Tibial artery (tissue), 4 donors: ENCODE measurements around the gene SSRP1.

Experiments used
- DNase-seq, 2 donors: peaks; one replicate each; pipeline ENCODE4 v3.0.0-alpha.2; 2019
- H3K27ac ChIP-seq, 2 donors: fragments of 200-600 bp; sonication (generic) in 1 of 2; 1 replicate in 1 of 2; 2 replicates in 1 of 2; pipeline ENCODE4 v1.5.1; 2018 to 2019; ENCODE audit warnings: mild to moderate bottlenecking in 1 of 2
- H3K27me3 ChIP-seq, 2 donors: fragments of 200-600 bp; sonication (generic) in 1 of 2; one replicate each; pipeline versions ENCODE4 v1.5.1 to v1.6.0; 2016 to 2019
- H3K36me3 ChIP-seq, 3 donors: fragments of 200-600 bp; sonication (generic) in 2 of 3; one replicate each; pipeline ENCODE4 v1.5.1; 2016 to 2019; ENCODE audit warnings: mild to moderate bottlenecking in 2 of 3
- H3K4me1 ChIP-seq, 4 donors: fragments of 200-600 bp; sonication (generic) in 2 of 4; 1 replicate in 3 of 4; 2 replicates in 1 of 4; pipeline ENCODE4 v1.5.1; 2016 to 2019
- H3K4me3 ChIP-seq, 2 donors: fragments of 200-600 bp; sonication (generic) in 1 of 2; 1 replicate in 1 of 2; 2 replicates in 1 of 2; pipeline ENCODE4 v1.5.1; 2018 to 2019; ENCODE audit warnings: mild to moderate bottlenecking in 2 of 2
- H3K9me3 ChIP-seq, 3 donors: fragments of 200-600 bp; sonication (generic) in 1 of 3; one replicate each; pipeline ENCODE4 v1.5.1; 2016 to 2019
- intact Hi-C: fragments of 100-400 bp; cut with DNase I; formaldehyde crosslinking; loops from one replicate; pipeline ENCODE4 v1.15.0; 2023; ENCODE audit warnings: low total_unique reads
- TF ChIP-seq, protein P1 (sequence below), 2 experiments: fragments of 200-600 bp in 1 of 2; fragments of 450-650 bp in 1 of 2; IDR thresholded peaks; one replicate each; pipeline ENCODE4 v1.5.1; 2017 to 2019; ENCODE audit warnings: antibody characterized with exemption in 2 of 2, mild to moderate bottlenecking in 1 of 2, moderate library complexity in 1 of 2

Gene SSRP1

GRCh38 chr11:57306940-57307565 is 28.6 kb downstream of the SSRP1 start:
- Histone ChIP-seq H3K4me3 (no peak overlapping the region), H3K27ac (no peak overlapping the region), H3K27me3 (no peaks in the 10 kb centered on the region), H3K36me3 (peaks cover 33 to 75% (median 64%) of the 10 kb centered on the region in 3 donors), H3K9me3 (no peaks in the 10 kb centered on the region), H3K4me1 (peaks cover 0 to 78% (median 68%) of the 10 kb centered on the region in 4 donors)
- no peak for DNase-seq
- TF ChIP-seq, protein P1, sequence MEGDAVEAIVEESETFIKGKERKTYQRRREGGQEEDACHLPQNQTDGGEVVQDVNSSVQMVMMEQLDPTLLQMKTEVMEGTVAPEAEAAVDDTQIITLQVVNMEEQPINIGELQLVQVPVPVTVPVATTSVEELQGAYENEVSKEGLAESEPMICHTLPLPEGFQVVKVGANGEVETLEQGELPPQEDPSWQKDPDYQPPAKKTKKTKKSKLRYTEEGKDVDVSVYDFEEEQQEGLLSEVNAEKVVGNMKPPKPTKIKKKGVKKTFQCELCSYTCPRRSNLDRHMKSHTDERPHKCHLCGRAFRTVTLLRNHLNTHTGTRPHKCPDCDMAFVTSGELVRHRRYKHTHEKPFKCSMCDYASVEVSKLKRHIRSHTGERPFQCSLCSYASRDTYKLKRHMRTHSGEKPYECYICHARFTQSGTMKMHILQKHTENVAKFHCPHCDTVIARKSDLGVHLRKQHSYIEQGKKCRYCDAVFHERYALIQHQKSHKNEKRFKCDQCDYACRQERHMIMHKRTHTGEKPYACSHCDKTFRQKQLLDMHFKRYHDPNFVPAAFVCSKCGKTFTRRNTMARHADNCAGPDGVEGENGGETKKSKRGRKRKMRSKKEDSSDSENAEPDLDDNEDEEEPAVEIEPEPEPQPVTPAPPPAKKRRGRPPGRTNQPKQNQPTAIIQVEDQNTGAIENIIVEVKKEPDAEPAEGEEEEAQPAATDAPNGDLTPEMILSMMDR (IDR thresholded peaks at IDR 0.05) = no peak
- intact Hi-C loops = no loop called here

- Histone ChIP-seq H3K4me3 (no peak overlapping the region), H3K27me3 (no peaks in the 10 kb centered on the region), H3K4me1 (peaks cover 0 to 72% (median 63%) of the 10 kb centered on the region in 4 donors), H3K36me3 (peaks cover 40 to 83% (median 71%) of the 10 kb centered on the region in 3 donors), H3K27ac (no peak overlapping the region), H3K9me3 (no peaks in the 10 kb centered on the region)
- intact Hi-C loops = no loop called here
- TF ChIP-seq, protein P1 (IDR thresholded peaks at IDR 0.05) = no peak
- no peak for DNase-seq
Measured at GRCh38 chr11:57306161-57306876, 29.4 kb downstream of the SSRP1 start.

DNA sequence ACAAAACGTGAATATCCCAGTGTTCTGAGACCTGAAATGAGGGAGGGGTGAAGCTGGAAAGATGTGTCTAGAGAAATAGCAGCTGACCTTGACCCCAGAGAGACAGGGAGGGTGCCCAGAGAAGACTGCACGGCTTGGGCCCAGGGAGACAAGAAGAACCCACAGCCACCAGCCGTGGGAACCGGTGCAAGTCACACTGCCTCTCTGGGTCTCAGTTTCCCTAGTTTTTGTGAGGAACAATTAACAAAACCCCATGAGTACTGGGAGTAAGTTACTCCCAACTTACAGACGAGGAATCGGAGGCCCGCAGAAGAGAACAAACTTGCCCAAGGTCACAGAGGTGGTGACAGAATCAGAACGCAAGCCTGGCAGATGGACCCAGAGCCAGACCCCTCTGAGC is 30.2 kb downstream of the SSRP1 start:
- TF ChIP-seq, protein P1 (IDR thresholded peaks at IDR 0.05) = no peak
- Histone ChIP-seq H3K9me3 (peaks cover 0 to 3% (median 0%) of the 10 kb centered on the region in 3 donors), H3K27me3 (no peaks in the 10 kb centered on the region), H3K27ac (no peak overlapping the region), H3K4me1 (peaks cover 0 to 67% (median 56%) of the 10 kb centered on the region in 4 donors), H3K4me3 (no peak overlapping the region), H3K36me3 (peaks cover 48 to 91% (median 79%) of the 10 kb centered on the region in 3 donors)
- DNase-seq = no peak
- intact Hi-C loops = no loop called here

DNA sequence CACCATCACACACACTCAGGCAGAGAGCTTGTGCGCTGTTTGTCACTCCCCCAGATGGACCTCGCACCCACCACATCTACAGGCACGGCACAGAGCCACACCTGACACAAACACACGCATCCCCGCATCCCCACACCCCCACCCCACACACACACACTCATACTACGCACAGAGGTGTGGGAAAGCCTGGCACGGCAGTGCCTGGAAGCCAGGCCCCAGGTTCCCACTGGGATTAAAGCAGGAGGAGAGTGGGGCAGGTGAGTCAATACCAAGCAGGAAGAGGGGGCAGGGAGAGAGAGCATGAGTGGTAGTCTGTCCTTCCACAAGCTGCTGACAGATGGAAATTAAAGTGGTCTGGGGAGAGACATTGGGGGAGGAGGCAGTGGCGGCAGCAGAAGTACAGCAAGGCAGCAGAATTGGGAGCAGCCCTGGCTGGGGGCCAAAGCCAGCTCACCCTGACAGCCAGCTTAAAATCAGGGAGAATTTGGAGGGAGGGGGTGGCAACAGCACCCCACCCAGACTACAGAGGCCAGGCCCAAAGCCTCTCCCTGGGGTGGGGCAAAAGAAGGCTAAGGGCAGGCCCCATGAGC is 31.6 kb downstream of the SSRP1 start:
- Histone ChIP-seq H3K27ac (no peak overlapping the region), H3K4me1 (peaks cover 0 to 53% (median 42%) of the 10 kb centered on the region in 4 donors), H3K9me3 (peaks cover 2 to 16% (median 5%) of the 10 kb centered on the region in 3 donors), H3K27me3 (no peaks in the 10 kb centered on the region), H3K4me3 (no peak overlapping the region), H3K36me3 (peaks cover 56 to 92% (median 80%) of the 10 kb centered on the region in 3 donors)
- intact Hi-C loops = no loop called here
- TF ChIP-seq, protein P1 (IDR thresholded peaks at IDR 0.05) = no peak
- no peak for DNase-seq

- peaks cover 0 to 46% (median 38%) of the 10 kb centered on the region in 4 donors for H3K4me1 ChIP-seq
- peaks cover 3 to 16% (median 8%) of the 10 kb centered on the region in 3 donors for H3K9me3 ChIP-seq
- intact Hi-C loops = no loop called here
- peaks cover 60 to 92% (median 80%) of the 10 kb centered on the region in 3 donors for H3K36me3 ChIP-seq
- no peaks in the 10 kb centered on the region for H3K27me3 ChIP-seq
- H3K4me3 ChIP-seq = no peak overlapping the region
- H3K27ac ChIP-seq = no peak overlapping the region
- peak in 1 of 2 donors; percentile 52 for DNase-seq
- TF ChIP-seq, protein P1 (IDR thresholded peaks at IDR 0.05) = no peak
Measured at GRCh38 chr11:57303280-57303989, 32.3 kb downstream of the SSRP1 start.
